Activated CD4-positive, CD25-positive, alpha-beta regulatory T cell (primary cell): ENCODE data around the gene KMT2B.
"Not testable (repeated sequence)": the region's sequence is repeated elsewhere in the genome, so short reads cannot be mapped to it uniquely, and the experiment has no call there.

Source experiments
- DNase-seq, 4 experiments: peaks; one replicate each; lab custom pipeline; 2025; lab: John Stamatoyannopoulos, UW

KMT2B gene

GRCh38 chr19:35712567-35713505 is 5.0 kb upstream of the KMT2B start:
- DNase-seq: peak in 2 of 4 experiments; percentile 43 to 45

DNA sequence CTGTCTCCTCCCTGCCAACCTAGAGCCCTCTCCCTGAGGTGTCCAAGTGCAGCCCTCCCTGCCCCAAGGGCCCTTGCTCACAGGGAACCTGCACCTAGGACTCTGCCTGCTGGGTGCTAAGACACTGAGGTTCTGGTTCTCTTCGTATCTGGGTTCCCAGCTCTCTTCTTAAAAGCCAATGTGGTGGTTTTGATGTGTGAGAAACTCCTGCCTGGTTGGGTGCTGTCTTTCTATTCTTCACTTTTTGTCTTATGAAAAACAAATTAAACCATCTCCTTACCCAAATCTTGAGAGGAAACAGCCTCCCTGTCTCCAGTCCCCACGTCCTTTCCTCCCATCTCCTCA is 4.3 kb upstream of the KMT2B start:
- no peak for DNase-seq

DNA sequence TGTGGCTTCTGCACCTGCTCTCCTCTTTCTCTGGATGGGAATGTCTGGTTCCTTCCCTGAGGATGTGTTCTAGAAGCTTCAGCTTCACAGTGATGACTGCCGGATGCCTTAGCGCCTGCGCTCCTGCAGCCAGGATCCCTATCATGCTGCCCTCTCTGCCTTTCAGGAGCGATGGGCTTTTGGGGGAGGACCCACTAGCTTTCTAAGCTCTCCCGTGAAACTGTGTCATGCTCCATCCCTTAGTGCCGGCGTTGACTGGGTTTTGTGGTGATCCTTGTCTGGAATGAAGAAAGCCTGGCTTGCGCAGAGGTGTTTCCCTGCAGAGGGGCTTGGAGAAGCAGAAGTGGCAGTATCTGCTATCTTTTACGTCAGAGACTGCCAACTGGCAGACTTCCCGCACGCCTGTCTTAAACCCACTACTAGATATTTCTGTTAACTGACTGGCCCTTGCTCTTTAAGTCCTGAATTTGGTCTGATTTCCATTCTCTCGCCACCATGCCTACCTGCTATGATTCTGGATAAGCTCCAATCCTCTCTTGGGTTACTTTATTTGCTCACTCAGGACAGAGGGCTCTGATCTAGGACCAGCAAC is 3.8 kb upstream of the KMT2B start:
- no peak for DNase-seq

- no peak for DNase-seq
These were observed 3.0 kb upstream of the KMT2B start for GRCh38 chr19:35714601-35715354.

DNA sequence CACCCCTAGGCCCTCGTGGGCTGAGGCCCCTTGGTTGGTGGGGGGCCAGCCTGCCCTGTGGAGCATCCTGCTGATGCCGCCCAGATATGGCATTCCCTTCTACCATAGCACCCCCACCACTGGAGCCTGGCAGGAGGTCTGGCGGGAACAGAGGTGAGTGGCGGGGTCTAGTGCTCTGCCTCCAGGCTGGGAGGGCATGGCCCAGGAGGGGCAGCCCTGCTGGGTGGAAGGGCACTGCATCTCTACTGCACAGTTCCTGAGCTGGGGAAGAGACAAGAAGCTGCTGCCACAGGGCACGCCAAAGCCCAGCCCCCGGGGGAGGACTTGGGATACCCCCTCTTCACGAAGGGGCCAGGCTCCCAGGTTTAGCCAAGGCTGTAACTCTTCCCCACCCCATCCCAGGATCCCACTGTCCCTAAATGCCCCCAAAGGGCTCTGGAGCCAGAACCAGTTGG is 2.4 kb upstream of the KMT2B start:
- no peak for DNase-seq

DNA sequence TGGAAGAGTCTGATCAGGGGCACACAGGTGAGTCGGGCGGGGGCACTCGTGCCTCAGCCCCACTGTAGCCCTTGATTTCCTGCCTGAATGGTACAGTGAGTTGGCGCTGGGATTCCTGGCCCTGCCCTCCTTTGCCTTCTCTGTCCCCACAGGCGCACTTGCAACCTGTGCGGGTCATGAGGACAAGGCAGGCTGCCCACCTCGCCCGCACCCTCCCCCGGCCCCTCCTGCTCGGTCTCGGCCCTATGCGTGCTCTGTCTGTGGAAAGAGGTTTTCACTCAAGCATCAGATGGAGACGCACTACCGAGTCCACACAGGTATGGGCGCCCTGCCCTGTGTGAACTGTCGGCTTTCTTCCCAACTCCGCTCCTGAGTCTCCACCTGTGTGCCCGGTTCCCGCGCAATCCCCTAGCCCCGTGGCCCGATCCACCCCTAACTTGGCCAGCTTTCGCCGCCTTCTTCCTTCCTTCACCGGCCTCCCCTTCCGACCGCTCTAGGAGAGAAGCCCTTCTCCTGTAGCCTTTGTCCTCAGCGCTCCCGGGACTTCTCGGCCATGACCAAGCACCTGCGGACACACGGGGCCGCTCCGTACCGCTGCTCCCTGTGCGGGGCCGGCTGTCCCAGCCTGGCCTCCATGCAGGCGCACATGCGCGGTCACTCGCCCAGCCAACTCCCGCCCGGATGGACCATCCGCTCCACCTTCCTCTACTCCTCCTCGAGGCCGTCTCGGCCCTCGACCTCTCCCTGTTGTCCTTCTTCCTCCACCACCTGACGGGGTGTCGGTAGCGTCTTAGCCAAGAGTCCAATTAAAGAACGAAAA is 1.6 kb upstream of the KMT2B start:
- no peak for DNase-seq

DNA sequence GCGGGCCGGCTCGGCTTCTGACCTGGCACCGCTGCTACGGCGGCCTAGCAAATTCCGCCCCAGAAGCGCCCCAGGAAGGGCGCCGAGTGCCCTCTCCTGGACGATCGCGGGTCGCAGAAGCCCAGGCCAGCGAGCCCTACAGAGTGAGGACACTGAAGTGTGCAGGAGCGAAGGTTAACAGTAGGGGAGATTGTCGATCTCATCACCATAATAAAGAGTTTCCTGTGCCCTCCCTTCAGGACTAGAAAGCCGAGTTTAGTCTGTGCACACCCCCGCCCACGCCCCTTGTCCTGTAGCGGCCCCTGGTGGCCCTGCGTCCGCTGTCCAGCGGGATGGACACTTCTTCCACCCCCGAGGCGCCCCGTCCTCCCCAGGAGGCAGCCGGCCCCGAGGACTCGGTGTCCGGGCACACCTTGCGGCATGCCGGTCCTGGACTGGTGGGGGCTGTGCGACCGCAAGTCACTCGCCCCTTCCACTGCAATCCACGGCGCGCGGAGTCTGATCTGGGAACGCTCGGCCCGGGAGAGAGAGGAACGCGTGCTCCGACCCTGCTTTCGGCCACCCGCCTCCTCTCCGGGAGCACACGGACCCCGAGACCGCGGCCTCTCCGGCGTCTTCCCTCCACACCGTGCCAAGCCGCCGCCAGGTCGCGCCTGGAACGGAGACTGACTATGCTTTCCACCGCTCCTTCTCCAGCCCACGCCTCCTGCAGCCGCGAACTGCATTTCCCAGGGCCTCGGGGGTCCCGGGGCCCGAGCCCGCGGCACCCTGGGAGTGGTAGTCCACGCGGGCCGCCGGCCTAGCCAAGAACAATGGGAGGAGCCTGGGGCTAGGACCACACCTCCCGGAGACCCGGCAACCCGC is 770 bp upstream of the KMT2B start:
- peak; percentile 62 to 98 (median 80) for DNase-seq

GRCh38 chr19:35718345-35719041 is 690 bp downstream of the KMT2B start:
- DNase-seq: peak in 3 of 4 experiments; percentile 23 to 44 (median 28)

GRCh38 chr19:35719402-35720162 is 1.8 kb downstream of the KMT2B start:
- DNase-seq: no peak

- no peak for DNase-seq
These were observed 2.3 kb downstream of the KMT2B start for GRCh38 chr19:35720163-35720524.

- no peak for DNase-seq
These were observed 2.8 kb downstream of the KMT2B start for GRCh38 chr19:35720648-35721047.

DNA sequence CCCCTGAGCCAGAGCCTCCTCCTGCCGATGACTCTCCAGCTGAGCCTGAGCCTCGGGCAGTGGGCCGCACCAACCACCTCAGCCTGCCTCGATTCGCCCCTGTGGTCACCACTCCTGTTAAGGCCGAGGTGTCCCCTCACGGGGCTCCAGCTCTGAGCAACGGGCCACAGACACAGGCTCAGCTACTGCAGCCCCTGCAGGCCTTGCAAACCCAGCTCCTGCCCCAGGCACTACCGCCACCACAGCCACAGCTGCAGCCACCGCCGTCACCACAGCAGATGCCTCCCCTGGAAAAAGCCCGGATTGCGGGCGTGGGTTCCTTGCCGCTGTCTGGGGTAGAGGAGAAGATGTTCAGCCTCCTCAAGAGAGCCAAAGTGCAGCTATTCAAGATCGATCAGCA is 3.6 kb downstream of the KMT2B start:
- DNase-seq: no peak

GRCh38 chr19:35722461-35722860 is 4.7 kb downstream of the KMT2B start:
- no peak for DNase-seq

GRCh38 chr19:35722897-35723296 is 5.1 kb downstream of the KMT2B start:
- no peak for DNase-seq

DNA sequence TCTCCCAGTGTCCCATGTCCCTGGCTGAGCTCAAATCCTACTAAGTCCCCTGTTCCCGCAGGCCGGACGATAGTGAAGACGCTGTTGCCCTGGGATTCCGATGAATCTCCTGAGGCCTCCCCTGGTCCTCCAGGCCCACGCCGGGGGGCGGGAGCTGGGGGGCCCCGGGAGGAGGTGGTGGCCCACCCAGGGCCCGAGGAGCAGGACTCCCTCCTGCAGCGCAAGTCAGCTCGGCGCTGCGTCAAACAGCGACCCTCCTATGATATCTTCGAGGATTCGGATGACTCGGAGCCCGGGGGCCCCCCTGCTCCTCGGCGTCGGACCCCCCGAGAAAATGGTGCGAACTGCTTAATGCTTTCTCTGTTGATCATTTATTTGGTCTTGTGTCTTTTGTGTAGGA is 5.9 kb downstream of the KMT2B start:
- no peak for DNase-seq

DNA sequence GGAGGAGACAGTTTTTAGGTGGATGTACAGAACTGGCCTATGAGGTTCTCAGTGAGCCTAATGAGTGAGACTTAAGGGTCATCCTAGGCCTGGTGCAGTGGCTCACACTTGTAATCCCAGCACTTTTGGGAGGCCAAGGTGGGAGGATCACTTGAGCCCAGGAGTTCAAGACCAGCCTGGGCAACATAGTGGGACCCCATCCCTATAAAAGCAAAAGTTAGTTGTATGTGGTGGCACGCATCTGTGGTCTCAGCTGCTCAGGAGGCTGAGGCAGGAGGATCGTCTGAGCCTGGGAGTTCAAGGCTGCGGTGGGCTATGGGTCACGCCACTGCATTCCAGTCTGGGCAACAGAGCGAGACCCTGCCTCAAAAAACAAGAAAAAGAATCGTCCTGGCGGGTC is 6.3 kb downstream of the KMT2B start:
- not testable (repeated sequence) for DNase-seq

DNA sequence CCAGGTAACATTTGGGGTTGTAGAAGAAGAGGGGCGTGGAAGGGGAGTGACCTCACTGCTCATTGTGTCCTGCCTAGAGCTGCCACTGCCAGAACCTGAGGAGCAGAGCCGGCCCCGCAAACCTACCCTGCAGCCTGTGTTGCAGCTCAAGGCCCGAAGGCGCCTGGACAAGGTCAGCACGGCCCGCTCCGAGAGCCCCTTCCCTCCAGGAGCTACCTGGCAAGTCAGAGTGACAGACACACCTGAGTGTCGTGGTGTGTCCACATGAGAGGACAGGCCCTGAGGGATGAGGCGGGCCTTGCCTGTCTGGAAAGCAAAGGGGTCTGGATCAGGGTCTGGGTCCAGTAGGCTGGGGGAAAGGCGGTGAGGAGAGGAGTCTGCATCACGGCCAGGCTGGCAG is 6.8 kb downstream of the KMT2B start:
- no peak for DNase-seq

GRCh38 chr19:35725216-35725861 is 7.5 kb downstream of the KMT2B start:
- DNase-seq: no peak
